ENCODE data around the gene SH3PXD2B.
"Not testable (repeated sequence)": the region's sequence is repeated elsewhere in the genome, so short reads cannot be mapped to it uniquely, and the experiment has no call there.

SH3PXD2B gene

GRCh38 chr5:172485511-172486202, 31.3 kb upstream of the SH3PXD2B start:
- no peak for DNase-seq

GRCh38 chr5:172484664-172485063, 30.3 kb upstream of the SH3PXD2B start:
- no peak for DNase-seq

- DNase-seq = no peak
Observed at GRCh38 chr5:172482156-172483020, 28.1 kb upstream of the SH3PXD2B start.

- DNase-seq = no peak
Observed at GRCh38 chr5:172481011-172481800, 26.9 kb upstream of the SH3PXD2B start.

- DNase-seq = no peak
Observed at GRCh38 chr5:172479784-172480115, 25.4 kb upstream of the SH3PXD2B start.

- peak; percentile 73 for DNase-seq
Observed at GRCh38 chr5:172479034-172479783, 24.9 kb upstream of the SH3PXD2B start.

- DNase-seq = not testable (repeated sequence)
Observed at GRCh38 chr5:172478695-172479033, 24.3 kb upstream of the SH3PXD2B start.

DNA sequence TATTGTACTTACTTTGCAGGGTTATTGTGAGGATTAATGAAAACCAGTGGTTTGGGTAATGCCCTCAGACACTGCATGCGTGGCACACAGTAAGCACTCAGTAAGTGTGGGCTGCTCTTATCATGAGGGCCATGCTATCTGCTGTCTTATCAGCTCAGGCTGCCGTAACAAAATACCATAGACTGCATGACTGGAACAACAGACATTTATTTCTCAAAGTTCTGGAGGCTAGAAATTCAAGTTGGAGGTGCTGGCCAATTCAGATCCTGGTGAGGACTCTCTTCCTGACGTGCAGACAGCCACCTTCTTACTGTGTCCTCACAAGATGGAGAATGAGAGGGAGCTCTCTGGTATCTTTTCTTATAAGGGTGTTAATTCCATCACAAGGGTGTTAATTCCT, 23.9 kb upstream of the SH3PXD2B start:
- no peak for DNase-seq

- no peak for DNase-seq
Observed at GRCh38 chr5:172477466-172477865, 23.1 kb upstream of the SH3PXD2B start.

- no peak for DNase-seq
Observed at GRCh38 chr5:172474293-172474692, 20.0 kb upstream of the SH3PXD2B start.

DNA sequence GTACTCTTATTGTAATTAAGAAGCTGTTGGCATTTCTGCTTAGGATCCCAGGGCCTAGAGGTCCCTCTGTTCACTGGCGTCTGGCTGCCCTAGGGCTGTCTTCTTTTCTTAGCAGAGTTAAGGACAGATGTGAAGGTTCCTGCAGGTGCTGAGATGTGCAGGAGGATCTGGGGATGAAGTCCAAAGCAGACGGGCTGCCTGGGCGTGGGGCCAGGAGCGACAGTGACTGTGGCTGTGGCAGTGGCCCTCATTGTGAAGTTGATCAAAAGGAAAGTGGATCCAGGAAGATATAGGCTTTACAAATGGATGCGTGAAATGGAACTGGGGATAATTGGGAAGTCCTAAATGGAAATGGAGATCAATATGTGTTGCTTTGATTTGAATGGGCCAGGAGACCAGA, 19.1 kb upstream of the SH3PXD2B start:
- no peak for DNase-seq

GRCh38 chr5:172469697-172470096, 15.4 kb upstream of the SH3PXD2B start:
- DNase-seq = no peak

DNA sequence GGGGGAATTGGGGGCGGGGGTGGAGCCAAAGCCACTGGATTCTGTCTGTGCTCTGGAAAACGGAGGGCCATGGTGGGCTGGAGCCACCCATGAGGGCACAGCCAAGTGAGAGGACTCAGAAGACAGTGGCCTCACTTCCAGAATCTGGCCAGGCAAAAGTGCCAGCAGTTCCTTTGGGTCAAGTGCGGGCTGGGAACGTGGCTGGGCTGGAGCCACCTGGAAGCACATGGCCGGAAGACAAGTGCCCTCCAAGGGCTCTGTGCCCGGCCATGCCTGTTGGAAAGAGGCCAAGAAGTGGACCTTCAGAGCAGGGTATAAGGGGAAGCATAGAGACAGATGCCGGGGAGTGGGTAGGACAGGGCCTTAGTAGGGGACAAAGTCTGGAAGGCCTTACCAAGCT, 11.7 kb upstream of the SH3PXD2B start:
- DNase-seq = no peak

- DNase-seq = no peak
Observed at GRCh38 chr5:172463031-172463430, 8.7 kb upstream of the SH3PXD2B start.

DNA sequence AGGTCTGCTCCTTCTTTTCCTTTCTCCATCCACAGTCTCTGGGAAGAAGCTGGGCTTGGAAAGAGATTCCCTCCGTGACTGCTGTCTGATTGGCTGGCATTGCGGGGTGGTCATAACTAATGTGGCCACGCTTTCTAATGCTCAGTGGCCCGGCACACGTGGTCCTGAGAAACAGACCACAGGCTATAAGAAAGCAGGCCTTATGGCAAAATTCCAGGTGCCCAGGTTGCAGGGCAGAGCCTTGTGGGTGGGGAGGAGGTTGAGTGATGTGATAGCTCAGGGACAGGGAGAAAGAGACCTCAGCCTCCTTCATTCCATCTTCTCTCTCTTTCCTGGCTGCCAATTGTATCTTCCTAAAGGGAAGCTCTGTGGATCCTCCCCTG, 5.4 kb upstream of the SH3PXD2B start:
- no peak for DNase-seq

DNA sequence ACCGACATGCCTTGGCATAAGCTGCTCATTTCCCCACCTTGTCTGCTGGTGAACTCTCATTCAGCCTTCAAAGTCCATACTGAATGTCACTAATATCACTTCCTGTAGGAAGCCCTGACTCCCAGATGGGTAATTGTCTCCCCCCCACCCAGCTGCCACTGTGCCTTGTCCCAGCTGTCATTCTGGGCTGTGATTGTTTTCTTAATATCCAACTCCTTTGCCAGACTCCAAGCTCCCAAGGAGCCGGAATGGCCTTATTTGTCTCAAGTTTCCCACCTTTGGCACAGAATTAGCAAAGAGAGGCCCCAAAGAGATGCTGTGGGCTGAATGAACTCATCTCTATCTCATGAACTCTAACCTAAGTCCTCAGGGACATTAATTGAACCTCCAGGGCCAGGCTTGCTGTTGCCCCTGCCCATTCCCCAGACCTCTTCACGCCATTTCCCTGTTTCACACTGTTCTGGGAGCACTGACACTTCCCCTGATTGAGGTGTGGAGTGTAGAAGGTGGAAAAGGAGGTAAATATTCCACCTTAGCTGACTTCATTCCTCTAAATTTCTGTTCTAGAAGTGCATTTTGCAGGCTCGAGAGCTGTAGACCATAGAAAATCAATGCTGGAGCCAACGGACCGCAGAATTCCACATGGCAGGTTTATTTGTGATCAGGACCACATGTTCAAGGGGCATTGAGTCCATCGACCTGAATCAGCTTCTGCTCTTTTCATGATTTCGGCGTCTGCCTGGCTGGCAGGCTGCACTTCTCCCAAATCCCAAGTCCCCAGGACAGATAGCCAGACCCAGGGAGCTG, 4.9 kb upstream of the SH3PXD2B start:
- DNase-seq = no peak

DNA sequence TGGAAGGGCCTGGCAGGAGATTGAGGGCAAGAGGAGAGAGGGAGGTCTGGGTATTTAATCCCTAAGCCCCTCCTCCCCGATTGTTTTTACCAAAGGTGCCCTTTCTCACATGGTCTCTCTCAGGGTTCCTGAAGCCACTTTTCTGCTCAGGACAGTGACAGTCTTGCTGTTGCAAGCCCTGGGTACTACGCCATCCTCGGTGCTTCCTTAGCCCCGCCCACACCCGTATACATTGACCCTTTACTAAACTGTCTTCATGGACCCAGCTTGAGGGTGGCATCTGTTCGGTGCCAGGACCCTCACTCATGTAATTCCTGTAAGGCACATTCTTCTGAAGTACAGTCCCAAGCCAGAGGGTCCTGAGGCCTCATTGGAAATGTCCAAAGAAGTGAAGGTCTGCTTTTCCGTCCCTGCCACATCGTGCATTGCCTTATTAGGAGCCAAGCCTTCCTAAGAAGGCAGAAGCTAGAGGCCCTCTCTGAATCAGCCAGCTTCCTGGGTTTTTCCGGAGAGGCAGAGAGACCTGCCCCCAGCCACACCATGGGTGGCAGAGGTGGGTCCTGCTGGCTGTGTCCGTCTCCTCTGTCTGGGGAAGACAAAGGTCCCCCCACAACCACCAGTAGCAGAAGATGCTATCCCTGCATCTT, 1.9 kb upstream of the SH3PXD2B start:
- DNase-seq = no peak

GRCh38 chr5:172455511-172456061, 1.3 kb upstream of the SH3PXD2B start:
- no peak for DNase-seq

GRCh38 chr5:172455087-172455381, 709 bp upstream of the SH3PXD2B start:
- DNase-seq = no peak

- no peak for DNase-seq
Observed at GRCh38 chr5:172453986-172454357, 353 bp downstream of the SH3PXD2B start.

- DNase-seq = no peak
Observed at GRCh38 chr5:172453206-172453985, 929 bp downstream of the SH3PXD2B start.
